OCI-LY3 (cell line): ENCODE results near the gene CTU2.

Experiments
- H2AFZ ChIP-seq: fragments of 200-600, 300-600 bp; shearing (Covaris generic); 2 replicates; pipeline ENCODE4 v1.6.0; 2014; ENCODE audit warnings: antibody characterized with exemption, low read depth, low read length
- H3K27ac ChIP-seq: fragments of 200-600, 300-600 bp; sonication (generic); 2 replicates; pipeline ENCODE4 v1.5.1; 2014; ENCODE audit warnings: mild to moderate bottlenecking, low read length, moderate library complexity, mixed read lengths
- H3K27me3 ChIP-seq: fragments of 200-600, 300-600 bp; sonication (generic); 2 replicates; pipeline ENCODE4 v1.6.1; 2014; ENCODE audit warnings: low read depth, low read length, mixed read lengths
- H3K36me3 ChIP-seq: fragments of 200-600, 300-600 bp; sonication (generic); replicated peaks from 2 replicates; pipeline ENCODE3; 2014; ENCODE audit warnings: low read depth, low read length, mixed read lengths
- H3K4me1 ChIP-seq: fragments of 300-600, 200-600 bp; sonication (generic); 2 replicates; pipeline ENCODE4 v1.6.1; 2014; ENCODE audit warnings: low read length, mixed read lengths
- H3K4me2 ChIP-seq: fragments of 200-600, 300-600 bp; sonication (generic); 2 replicates; pipeline ENCODE4 v1.6.1; 2014; ENCODE audit warnings: low read length, mixed read lengths
- H3K4me3 ChIP-seq: fragments of 300-600, 200-600 bp; sonication (generic); 2 replicates; pipeline ENCODE4 v1.5.1; 2014; ENCODE audit warnings: antibody characterized with exemption, mild to moderate bottlenecking, low read length, moderate library complexity
- H3K79me2 ChIP-seq: fragments of 300-600, 200-600 bp; shearing (Covaris generic); 2 replicates; pipeline ENCODE4 v1.6.1; 2014; ENCODE audit warnings: mild to moderate bottlenecking, low read length, mixed read lengths
- H3K9ac ChIP-seq: fragments of 300-600, 200-600 bp; shearing (Covaris generic); 2 replicates; pipeline ENCODE4 v1.6.0; 2014; ENCODE audit warnings: mild to moderate bottlenecking, low read length, moderate library complexity
- H3K9me3 ChIP-seq: fragments of 200-600, 300-600 bp; shearing (Covaris generic); 2 replicates; pipeline ENCODE4 v1.6.1; 2014; ENCODE audit warnings: low read length, mixed read lengths; ENCODE audit not compliant: insufficient read depth
- H4K20me1 ChIP-seq: fragments of 200-600, 300-600 bp; sonication (generic); 2 replicates; pipeline ENCODE4 v1.6.1; 2016; ENCODE audit warnings: low read length, mixed read lengths; ENCODE audit not compliant: insufficient read depth
- CTCF ChIP-seq: fragments of 200-600, 300-600 bp; sonication (generic); IDR thresholded peaks from 2 replicates; pipeline ENCODE4 v1.5.1; 2014; ENCODE audit warnings: antibody characterized with exemption, low read length, low read depth
- EZH2phosphoT487 ChIP-seq: fragments of 200-600 bp; shearing (Covaris generic); IDR thresholded peaks from 2 replicates; pipeline ENCODE4 v1.6.1; 2018; ENCODE audit warnings: antibody characterized with exemption, mixed run types, low read depth

Gene CTU2

DNA sequence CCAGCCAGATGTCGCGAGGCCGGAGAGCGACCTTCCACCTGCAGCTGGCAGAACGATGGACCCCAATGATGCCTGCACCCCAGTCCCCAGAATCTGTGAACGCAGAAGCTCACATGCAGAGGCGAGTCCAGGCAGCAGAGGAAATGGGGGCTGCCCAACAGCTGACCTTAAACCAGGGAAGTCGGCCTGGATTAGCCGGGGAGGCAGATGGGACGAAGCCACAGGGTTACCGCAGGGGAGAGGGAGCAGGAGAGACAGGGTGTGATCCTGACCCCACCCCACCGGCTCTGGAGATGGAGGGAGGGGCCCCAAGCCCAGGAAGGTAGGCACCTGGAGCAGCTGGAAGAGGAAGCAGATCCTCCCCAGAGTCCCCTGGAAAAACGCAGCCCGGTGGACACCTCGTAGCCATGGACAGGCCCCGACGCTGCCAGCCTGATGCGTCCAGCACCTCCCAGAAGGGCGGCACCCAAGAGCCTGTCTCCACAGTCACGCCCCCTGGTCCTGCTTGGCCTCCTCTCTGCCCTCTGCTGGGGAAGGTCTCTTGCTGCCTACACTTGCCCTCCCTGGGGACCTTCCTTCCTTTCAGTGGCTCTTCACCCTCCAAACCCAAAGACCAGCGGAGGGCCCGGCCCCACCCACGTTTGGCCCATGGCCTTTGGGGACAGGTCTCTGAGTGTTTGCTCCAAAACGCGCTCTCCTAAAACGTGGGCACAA is 41.4 kb downstream of the CTU2 start:
- Histone ChIP-seq H3K79me2 (no peaks in the 10 kb centered on the region), H2AFZ (no peak overlapping the region), H3K27me3 (no peaks in the 10 kb centered on the region), H3K27ac (no peak overlapping the region), H4K20me1 (no peaks in the 10 kb centered on the region; the same call in 1 of the 2 replicates), H3K4me3 (no peak overlapping the region), H3K9ac (no peak overlapping the region), H3K4me2 (no peak overlapping the region), H3K9me3 (no peaks in the 10 kb centered on the region), H3K36me3 (no peaks in the 10 kb centered on the region), H3K4me1 (peaks cover 20% of the 10 kb centered on the region)
- TF ChIP-seq EZH2phosphoT487 (no peak), CTCF (peak; percentile 29; the same call in 1 of the 2 replicates)

DNA sequence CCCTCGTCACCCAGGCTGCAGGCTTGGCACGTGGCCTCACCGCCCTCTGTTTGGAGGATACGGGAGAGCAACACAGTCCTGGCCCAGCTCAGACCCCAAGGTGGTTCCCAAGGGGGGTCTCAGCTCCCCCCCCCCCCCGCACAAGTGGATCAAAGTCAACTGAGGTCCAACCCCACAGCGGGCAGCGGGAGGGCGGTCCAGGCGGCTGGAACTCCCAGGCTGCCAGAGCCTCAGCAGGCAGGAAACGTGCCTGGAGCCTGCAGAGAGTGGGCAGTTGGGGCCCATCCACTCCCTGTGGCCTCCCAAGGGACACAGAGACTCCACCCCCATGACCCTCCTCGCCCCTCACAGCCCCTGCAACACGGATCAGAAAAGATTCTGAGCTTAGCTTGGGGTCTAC is 42.1 kb downstream of the CTU2 start:
- Histone ChIP-seq H3K4me3 (no peak overlapping the region), H3K9me3 (no peaks in the 10 kb centered on the region), H3K36me3 (no peaks in the 10 kb centered on the region), H3K27me3 (no peaks in the 10 kb centered on the region), H3K4me2 (no peak overlapping the region), H4K20me1 (no peaks in the 10 kb centered on the region; the same call in 1 of the 2 replicates), H3K9ac (no peak overlapping the region), H3K79me2 (no peaks in the 10 kb centered on the region), H3K27ac (no peak overlapping the region), H2AFZ (no peak overlapping the region), H3K4me1 (peaks cover 20% of the 10 kb centered on the region)
- no peak for TF ChIP-seq CTCF
- TF ChIP-seq EZH2phosphoT487, result no peak

DNA sequence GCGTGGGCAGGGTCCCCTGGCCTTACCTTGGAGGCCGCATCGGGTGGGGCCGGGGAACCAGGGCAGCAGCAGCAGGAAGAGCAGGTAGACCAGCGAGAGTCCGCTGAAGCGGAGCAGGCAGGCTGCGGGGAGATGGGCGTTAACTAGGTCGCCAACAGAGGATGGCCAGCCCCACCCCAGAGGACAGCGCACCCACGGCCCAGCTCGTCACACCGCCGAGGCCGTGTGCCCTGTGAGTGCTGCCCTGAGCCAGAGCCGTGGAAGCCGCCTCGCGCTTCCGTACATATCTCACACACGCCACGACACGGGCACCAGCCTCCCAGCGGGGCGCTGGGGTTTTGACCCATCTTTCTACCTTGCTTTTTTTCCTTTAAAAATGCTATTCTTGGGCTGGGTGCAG is 43.1 kb downstream of the CTU2 start:
- Histone ChIP-seq H3K27ac (no peak overlapping the region), H3K4me3 (no peak overlapping the region), H3K36me3 (no peaks in the 10 kb centered on the region), H3K9me3 (no peaks in the 10 kb centered on the region), H3K4me1 (peaks cover 20% of the 10 kb centered on the region), H3K27me3 (no peaks in the 10 kb centered on the region), H3K79me2 (no peaks in the 10 kb centered on the region), H2AFZ (no peak overlapping the region), H3K9ac (no peak overlapping the region), H3K4me2 (no peak overlapping the region), H4K20me1 (no peaks in the 10 kb centered on the region)
- TF ChIP-seq EZH2phosphoT487 (no peak), CTCF (no peak)

DNA sequence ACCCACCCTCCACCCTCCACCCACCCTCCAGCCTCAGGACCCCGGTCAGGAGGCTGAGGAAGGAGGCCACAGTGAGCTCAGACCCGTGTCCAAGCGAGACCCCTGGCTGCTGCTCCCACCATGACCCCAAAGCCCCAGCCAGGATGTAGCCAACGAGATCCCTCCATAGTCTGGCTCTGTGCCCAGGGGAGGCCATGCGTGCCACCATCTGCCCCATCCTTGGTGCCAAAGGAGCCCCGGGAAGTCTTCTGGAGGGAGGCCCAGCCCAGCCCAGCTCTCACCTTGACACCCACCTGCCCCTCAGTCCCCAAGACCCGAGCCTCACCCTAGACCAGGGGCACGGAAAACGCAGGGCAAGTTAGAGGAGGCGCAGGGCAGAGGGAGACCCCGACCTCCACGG is 44.6 kb downstream of the CTU2 start:
- H3K9me3 ChIP-seq, result no peaks in the 10 kb centered on the region
- no peak overlapping the region for H3K4me2 ChIP-seq
- no peaks in the 10 kb centered on the region for H3K79me2 ChIP-seq
- no peak overlapping the region for H3K4me3 ChIP-seq
- H3K27me3 ChIP-seq, result no peaks in the 10 kb centered on the region
- H3K36me3 ChIP-seq, result no peaks in the 10 kb centered on the region
- H3K9ac ChIP-seq, result no peak overlapping the region
- TF ChIP-seq CTCF (no peak), EZH2phosphoT487 (no peak)
- H2AFZ ChIP-seq, result no peak overlapping the region
- peaks cover 8% of the 10 kb centered on the region for H3K4me1 ChIP-seq
- no peaks in the 10 kb centered on the region for H4K20me1 ChIP-seq
- H3K27ac ChIP-seq, result no peak overlapping the region
